ENCODE measurements around the gene MAML1.

MAML1 gene

GRCh38 chr5:179795049-179795862 lies 62.6 kb downstream of the MAML1 start:
- DNase-seq (ENCODE audit: low read depth), result no peak

GRCh38 chr5:179795863-179796833 lies 63.5 kb downstream of the MAML1 start:
- no peak for DNase-seq (ENCODE audit: low read depth)

- DNase-seq (ENCODE audit: low read depth), result no peak
Measured at GRCh38 chr5:179796877-179797608, 64.4 kb downstream of the MAML1 start.

GRCh38 chr5:179797741-179798140 lies 65.1 kb downstream of the MAML1 start:
- DNase-seq (ENCODE audit: low read depth), result no peak

GRCh38 chr5:179798144-179798770 lies 65.6 kb downstream of the MAML1 start:
- no peak for DNase-seq (ENCODE audit: low read depth)

GRCh38 chr5:179798771-179799643 lies 66.4 kb downstream of the MAML1 start:
- DNase-seq (ENCODE audit: low read depth), result no peak

GRCh38 chr5:179799644-179799973 lies 67.0 kb downstream of the MAML1 start:
- DNase-seq (ENCODE audit: low read depth), result no peak

GRCh38 chr5:179800071-179800695 lies 67.6 kb downstream of the MAML1 start:
- no peak for DNase-seq (ENCODE audit: low read depth)

GRCh38 chr5:179800696-179801201 lies 68.1 kb downstream of the MAML1 start:
- no peak for DNase-seq (ENCODE audit: low read depth)

GRCh38 chr5:179801304-179802206 lies 68.9 kb downstream of the MAML1 start:
- peak; percentile 58 for DNase-seq (ENCODE audit: low read depth)

GRCh38 chr5:179802207-179802883 lies 69.7 kb downstream of the MAML1 start:
- no peak for DNase-seq (ENCODE audit: low read depth)

- no peak for DNase-seq (ENCODE audit: low read depth)
Measured at GRCh38 chr5:179802950-179803562, 70.4 kb downstream of the MAML1 start.

GRCh38 chr5:179803651-179804554 lies 71.3 kb downstream of the MAML1 start:
- no peak for DNase-seq (ENCODE audit: low read depth)

- no peak for DNase-seq (ENCODE audit: low read depth)
Measured at GRCh38 chr5:179804555-179804947, 71.9 kb downstream of the MAML1 start.

- DNase-seq (ENCODE audit: low read depth), result no peak
Measured at GRCh38 chr5:179805070-179805528, 72.5 kb downstream of the MAML1 start.

GRCh38 chr5:179805529-179806249 lies 73.1 kb downstream of the MAML1 start:
- DNase-seq (ENCODE audit: low read depth), result no peak

Data from stimulated activated CD8-positive, alpha-beta memory T cell treated with anti-CD3 and anti-CD28 coated beads, Interleukin-15, amount 100 ng/mL, for 24 hours (primary cell).